GM23248 (cell line): ENCODE results near the gene IZUMO4.

Experiments used
- EZH2 ChIP-seq: fragments of 200-600 bp; sonication (generic); IDR thresholded peaks from 2 replicates; pipeline ENCODE4 v1.6.1; 2018; ENCODE audit warnings: antibody characterized with exemption, mild to moderate bottlenecking; ENCODE audit not compliant: insufficient read depth, poor library complexity, severe bottlenecking
- EZH2phosphoT487 ChIP-seq: fragments of 200-600 bp; sonication (generic); IDR thresholded peaks from 2 replicates; pipeline ENCODE4 v1.6.1; 2018; ENCODE audit warnings: antibody characterized with exemption, moderate library complexity, mild to moderate bottlenecking, low read depth; ENCODE audit not compliant: insufficient read depth

DNA sequence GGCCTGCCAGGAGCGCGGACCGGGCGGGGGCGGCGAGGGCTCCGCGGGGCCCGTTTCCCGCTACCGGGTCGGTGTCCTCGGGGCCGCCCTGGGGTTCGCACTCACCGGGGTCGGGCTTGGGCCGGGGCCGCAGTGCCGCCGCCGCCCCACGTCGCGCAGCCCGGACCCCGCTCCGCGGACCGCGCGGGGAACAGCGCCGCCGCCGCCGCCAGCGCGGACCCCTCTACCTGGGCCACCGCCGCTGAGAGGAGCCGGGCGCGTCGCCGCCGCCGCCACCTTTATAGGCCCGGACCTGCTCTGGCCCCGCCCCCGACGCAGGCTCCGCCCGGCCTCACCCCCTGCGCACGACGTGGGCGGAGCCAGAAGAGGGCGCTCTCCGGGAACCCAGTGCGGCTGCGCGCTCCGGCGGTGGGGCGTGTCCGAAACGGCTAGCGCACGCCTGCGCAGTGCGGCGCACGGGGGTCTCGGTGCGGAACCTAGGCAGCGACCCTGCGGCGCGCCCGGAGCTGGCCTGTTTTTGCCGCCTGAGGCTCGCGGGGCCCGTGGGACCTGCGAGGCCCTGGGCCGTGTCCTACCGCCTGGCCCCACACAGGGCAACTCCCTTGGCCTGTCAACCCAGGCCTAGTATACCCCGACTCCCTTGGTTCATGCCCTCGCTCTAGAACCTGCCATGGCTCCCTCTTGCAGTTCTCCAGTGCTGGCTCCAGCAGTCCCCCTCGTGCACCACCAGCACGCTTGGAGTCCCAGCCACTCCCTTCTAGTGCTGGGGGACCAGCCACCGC is 45.5 kb upstream of the IZUMO4 start, which contains the start of gene MKNK2:
- TF ChIP-seq EZH2 (no peak), EZH2phosphoT487 (no peak)
